Astrocyte (in vitro differentiated cells and primary cell): ENCODE data around the gene SPTLC3.

ENCODE experiments used
- EZH2 ChIP-seq: IDR thresholded peaks from 2 replicates; pipeline ENCODE4 v1.6.1; 2012; ENCODE audit warnings: mild to moderate bottlenecking, low read length, inconsistent platforms; ENCODE audit not compliant: insufficient read depth
- TF ChIP-seq, protein P1 (sequence below): IDR thresholded peaks from 2 replicates; pipeline ENCODE4 v1.5.1; 2011; ENCODE audit warnings: low read depth, mild to moderate bottlenecking, inconsistent platforms, low read length, moderate library complexity; ENCODE audit not compliant: insufficient read depth

- TF ChIP-seq EZH2: no peak
- TF ChIP-seq, protein P1, sequence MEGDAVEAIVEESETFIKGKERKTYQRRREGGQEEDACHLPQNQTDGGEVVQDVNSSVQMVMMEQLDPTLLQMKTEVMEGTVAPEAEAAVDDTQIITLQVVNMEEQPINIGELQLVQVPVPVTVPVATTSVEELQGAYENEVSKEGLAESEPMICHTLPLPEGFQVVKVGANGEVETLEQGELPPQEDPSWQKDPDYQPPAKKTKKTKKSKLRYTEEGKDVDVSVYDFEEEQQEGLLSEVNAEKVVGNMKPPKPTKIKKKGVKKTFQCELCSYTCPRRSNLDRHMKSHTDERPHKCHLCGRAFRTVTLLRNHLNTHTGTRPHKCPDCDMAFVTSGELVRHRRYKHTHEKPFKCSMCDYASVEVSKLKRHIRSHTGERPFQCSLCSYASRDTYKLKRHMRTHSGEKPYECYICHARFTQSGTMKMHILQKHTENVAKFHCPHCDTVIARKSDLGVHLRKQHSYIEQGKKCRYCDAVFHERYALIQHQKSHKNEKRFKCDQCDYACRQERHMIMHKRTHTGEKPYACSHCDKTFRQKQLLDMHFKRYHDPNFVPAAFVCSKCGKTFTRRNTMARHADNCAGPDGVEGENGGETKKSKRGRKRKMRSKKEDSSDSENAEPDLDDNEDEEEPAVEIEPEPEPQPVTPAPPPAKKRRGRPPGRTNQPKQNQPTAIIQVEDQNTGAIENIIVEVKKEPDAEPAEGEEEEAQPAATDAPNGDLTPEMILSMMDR: no peak
Observed at GRCh38 chr20:12997128-12997655, 11.6 kb upstream of the SPTLC3 start.
